ENCODE results near the gene VENTX. TPM values are rescaled to one million over a fixed set of nuclear protein-coding genes. Genes with fewer than 3 reads are reported as not detected.
A peak's percentile ranks its signal among the peaks of the same experiment; 100 is the strongest.

The VENTX gene
- total and polyA plus RNA-seq, 2 experiments from 2014 or later, result not detected

DNA sequence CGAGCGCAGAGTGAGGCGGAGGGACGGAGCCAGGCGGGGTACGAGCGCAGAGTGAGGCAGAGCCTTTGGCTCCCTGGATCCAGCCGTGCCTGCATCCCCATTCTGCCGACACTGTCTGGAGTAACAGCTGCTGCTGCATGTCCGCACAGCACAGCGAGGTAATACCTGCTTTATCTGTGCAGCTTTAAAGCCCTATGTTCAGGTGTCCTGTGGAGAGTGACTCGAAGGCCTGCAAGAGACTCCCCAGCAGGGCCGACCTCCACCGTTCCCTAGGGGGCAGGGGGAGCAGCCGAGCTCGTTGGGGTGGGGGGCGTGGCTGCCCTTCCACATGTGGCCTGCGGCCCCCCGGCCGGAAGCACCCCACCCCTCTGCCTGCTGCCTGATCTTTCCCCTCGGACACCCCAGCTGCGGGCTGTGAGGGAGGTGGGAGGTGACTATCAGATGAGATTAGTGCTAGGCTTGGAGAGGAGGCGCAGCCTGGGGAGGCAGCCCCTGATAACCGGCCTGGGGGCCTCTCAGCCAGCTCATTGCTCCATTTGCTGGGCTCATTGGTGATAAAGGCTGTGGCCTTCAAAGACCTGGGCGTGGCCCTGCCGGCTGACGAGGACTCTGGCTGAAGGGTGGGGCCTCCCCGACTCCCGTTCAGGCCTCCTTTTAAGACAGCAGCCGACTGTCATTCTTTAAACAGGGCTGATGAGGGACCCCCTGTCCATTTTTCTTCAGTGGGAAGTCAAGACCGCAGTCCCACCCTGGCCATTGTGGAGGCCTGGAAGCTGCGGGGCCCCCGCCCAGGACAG, 8.0 kb downstream of the VENTX start:
- peak; percentile 42 for DNase-seq
- Histone ChIP-seq H3K36me3 (ENCODE audit: low read depth) (no peaks in the 10 kb centered on the region), H3K4me3 (no peak overlapping the region), H2AFZ (no peak overlapping the region), H3K27me3 (replicated peaks; ENCODE audit: insufficient read depth) (peaks cover 36% of the 10 kb centered on the region), H3K27ac (no peak overlapping the region), H3K79me2 (ENCODE audit: insufficient read depth) (no peaks in the 10 kb centered on the region), H3F3A (ENCODE audit: insufficient read depth) (no peaks in the 10 kb centered on the region), H3K4me1 (ENCODE audit: insufficient read depth) (no peaks in the 10 kb centered on the region), H3K9ac (no peak overlapping the region), H4K20me1 (ENCODE audit: insufficient read depth) (no peaks in the 10 kb centered on the region), H3K9me3 (ENCODE audit: low read depth) (no peaks in the 10 kb centered on the region), H3K4me2 (ENCODE audit: unreplicated experiment) (no peak overlapping the region), H3K9me2 (ENCODE audit: insufficient read depth) (no peaks in the 10 kb centered on the region)
- TF ChIP-seq EZH2phosphoT487 (IDR thresholded peaks at IDR 0.05; ENCODE audit: insufficient read depth, low read depth) (no peak), EZH2 (IDR thresholded peaks at IDR 0.05; ENCODE audit: insufficient read depth, poor library complexity, severe bottlenecking) (no peak)
- in situ Hi-C loops (cut with MboI), result no loop called here
- WGBS, 2 experiments (ENCODE audit: low coverage in 1 of 2, low lambda C conversion rate in 2 of 2, missing lambda C conversion rate in 2 of 2), result 39 to 42% methylated on average over 27 to 30 of the region's 33 CpGs

DNA sequence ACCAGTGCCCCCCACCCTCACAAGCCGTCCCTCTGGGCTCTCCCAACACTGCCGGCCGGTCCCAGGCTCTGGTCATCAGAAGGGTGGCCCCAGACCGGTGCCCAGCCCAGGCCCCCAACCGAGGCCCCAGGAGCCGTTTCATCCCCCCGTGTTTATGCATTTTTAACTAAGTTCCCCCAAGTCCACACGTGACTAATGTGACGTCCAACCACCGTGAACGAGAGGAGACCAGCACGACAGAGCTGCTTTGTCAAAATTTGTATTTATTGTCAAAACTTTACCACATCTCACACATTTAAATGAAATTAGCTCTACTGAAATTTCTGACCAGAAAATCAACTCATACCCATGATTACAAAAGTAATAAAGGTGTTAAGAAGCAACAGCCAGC, 8.6 kb downstream of the VENTX start:
- in situ Hi-C loops (cut with MboI), result no loop called here
- Histone ChIP-seq H3K27ac (no peak overlapping the region), H3K9me3 (ENCODE audit: low read depth) (no peaks in the 10 kb centered on the region), H3K36me3 (ENCODE audit: low read depth) (no peaks in the 10 kb centered on the region), H3K4me3 (no peak overlapping the region), H3F3A (ENCODE audit: insufficient read depth) (no peaks in the 10 kb centered on the region), H4K20me1 (ENCODE audit: insufficient read depth) (no peaks in the 10 kb centered on the region), H3K27me3 (replicated peaks; ENCODE audit: insufficient read depth) (peaks cover 31% of the 10 kb centered on the region), H3K9me2 (ENCODE audit: insufficient read depth) (no peaks in the 10 kb centered on the region), H3K4me2 (ENCODE audit: unreplicated experiment) (no peak overlapping the region), H3K4me1 (ENCODE audit: insufficient read depth) (no peaks in the 10 kb centered on the region), H2AFZ (no peak overlapping the region), H3K79me2 (ENCODE audit: insufficient read depth) (no peaks in the 10 kb centered on the region), H3K9ac (no peak overlapping the region)
- TF ChIP-seq EZH2 (IDR thresholded peaks at IDR 0.05; ENCODE audit: insufficient read depth, poor library complexity, severe bottlenecking) (no peak), EZH2phosphoT487 (IDR thresholded peaks at IDR 0.05; ENCODE audit: insufficient read depth, low read depth) (no peak)
- no peak for DNase-seq
- WGBS, 2 experiments (ENCODE audit: low coverage in 1 of 2, low lambda C conversion rate in 2 of 2, missing lambda C conversion rate in 2 of 2), result 52 to 59% methylated on average over 11 to 12 of the region's 12 CpGs

GRCh38 chr10:133247681-133248333, 10.2 kb downstream of the VENTX start:
- Histone ChIP-seq H3K9ac (no peak overlapping the region), H3K4me2 (ENCODE audit: unreplicated experiment) (no peak overlapping the region), H3K9me3 (ENCODE audit: low read depth) (no peaks in the 10 kb centered on the region), H3K4me1 (ENCODE audit: insufficient read depth) (no peaks in the 10 kb centered on the region), H3K4me3 (no peak overlapping the region), H3K36me3 (ENCODE audit: low read depth) (no peaks in the 10 kb centered on the region), H3K27ac (no peak overlapping the region), H3K9me2 (ENCODE audit: insufficient read depth) (no peaks in the 10 kb centered on the region), H4K20me1 (ENCODE audit: insufficient read depth) (no peaks in the 10 kb centered on the region), H3F3A (ENCODE audit: insufficient read depth) (no peaks in the 10 kb centered on the region), H3K79me2 (ENCODE audit: insufficient read depth) (no peaks in the 10 kb centered on the region), H3K27me3 (replicated peaks; ENCODE audit: insufficient read depth) (peaks cover 19% of the 10 kb centered on the region), H2AFZ (no peak overlapping the region)
- 45 to 61% methylated on average over 20 to 25 of the region's 36 CpGs for WGBS, 2 experiments (ENCODE audit: low coverage in 1 of 2, low lambda C conversion rate in 2 of 2, missing lambda C conversion rate in 2 of 2)
- TF ChIP-seq EZH2 (IDR thresholded peaks at IDR 0.05; ENCODE audit: insufficient read depth, poor library complexity, severe bottlenecking), result no peak
- no peak for TF ChIP-seq EZH2phosphoT487 (IDR thresholded peaks at IDR 0.05; ENCODE audit: insufficient read depth, low read depth)
- in situ Hi-C loops (cut with MboI), result no loop called here
- DNase-seq, result no peak

- no peak for DNase-seq
- Histone ChIP-seq H3K27ac (no peak overlapping the region), H3F3A (ENCODE audit: insufficient read depth) (no peaks in the 10 kb centered on the region), H3K9me3 (ENCODE audit: low read depth) (no peaks in the 10 kb centered on the region), H3K4me1 (ENCODE audit: insufficient read depth) (no peaks in the 10 kb centered on the region), H3K36me3 (ENCODE audit: low read depth) (no peaks in the 10 kb centered on the region), H3K9me2 (ENCODE audit: insufficient read depth) (no peaks in the 10 kb centered on the region), H4K20me1 (ENCODE audit: insufficient read depth) (no peaks in the 10 kb centered on the region), H3K9ac (no peak overlapping the region), H2AFZ (no peak overlapping the region), H3K4me2 (ENCODE audit: unreplicated experiment) (no peak overlapping the region), H3K79me2 (ENCODE audit: insufficient read depth) (no peaks in the 10 kb centered on the region), H3K27me3 (replicated peaks; ENCODE audit: insufficient read depth) (peaks cover 17% of the 10 kb centered on the region), H3K4me3 (no peak overlapping the region)
- in situ Hi-C loops (cut with MboI), result no loop called here
- TF ChIP-seq EZH2phosphoT487 (IDR thresholded peaks at IDR 0.05; ENCODE audit: insufficient read depth, low read depth) (no peak), EZH2 (IDR thresholded peaks at IDR 0.05; ENCODE audit: insufficient read depth, poor library complexity, severe bottlenecking) (no peak)
- WGBS, 2 experiments (ENCODE audit: low coverage in 1 of 2, low lambda C conversion rate in 2 of 2, missing lambda C conversion rate in 2 of 2), result 80% methylated on average over 9 to 12 of the region's 12 CpGs
These were observed 10.7 kb downstream of the VENTX start for GRCh38 chr10:133248334-133248715.

Measured in GM23248 (cell line).